ENCODE measurements around the gene LRRC4C.

Gene LRRC4C

DNA sequence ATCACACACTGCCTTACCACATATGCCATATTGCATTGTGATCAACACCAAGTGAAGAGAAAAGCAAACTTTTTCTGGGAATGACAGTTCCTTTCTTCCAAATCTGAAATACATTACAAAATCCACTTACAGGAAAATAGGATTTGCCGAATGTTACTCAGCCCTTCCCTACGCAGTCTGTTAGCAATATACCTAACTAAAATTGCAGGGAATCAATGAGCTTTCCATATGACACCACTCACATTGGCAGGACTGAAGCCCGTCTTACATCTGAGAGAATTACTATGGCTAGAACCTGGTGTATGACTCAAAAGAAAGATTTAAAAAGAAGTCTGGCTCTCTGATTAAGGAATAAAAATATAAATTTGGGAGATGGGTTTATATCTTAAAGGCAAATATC lies 136.0 kb downstream of the LRRC4C start:
- Histone ChIP-seq H3K27ac (ENCODE audit: low read depth, low read length) (no peak overlapping the region), H3K36me3 (ENCODE audit: control insufficient read depth, insufficient read depth, low read length) (no peaks in the 10 kb centered on the region), H3K9ac (ENCODE audit: low read length) (no peak overlapping the region), H3K4me3 (ENCODE audit: low read depth, low read length) (no peak overlapping the region), H3K4me1 (ENCODE audit: control insufficient read depth, insufficient read depth, low read length) (no peaks in the 10 kb centered on the region), H3K27me3 (ENCODE audit: control insufficient read depth, insufficient read depth, low read length) (no peaks in the 10 kb centered on the region), H3K9me3 (ENCODE audit: control insufficient read depth, insufficient read depth, low read depth, low read length) (no peaks in the 10 kb centered on the region)

GRCh38 chr11:41320653-41321052 lies 138.8 kb downstream of the LRRC4C start:
- no peak overlapping the region for H3K27ac ChIP-seq (ENCODE audit: low read depth, low read length)
- no peaks in the 10 kb centered on the region for H3K36me3 ChIP-seq (ENCODE audit: control insufficient read depth, insufficient read depth, low read length)
- no peaks in the 10 kb centered on the region for H3K9me3 ChIP-seq (ENCODE audit: control insufficient read depth, insufficient read depth, low read depth, low read length)
- H3K4me3 ChIP-seq (ENCODE audit: low read depth, low read length): no peak overlapping the region
- H3K27me3 ChIP-seq (ENCODE audit: control insufficient read depth, insufficient read depth, low read length): no peaks in the 10 kb centered on the region
- no peak overlapping the region for H3K9ac ChIP-seq (ENCODE audit: low read length)
- H3K4me1 ChIP-seq (ENCODE audit: control insufficient read depth, insufficient read depth, low read length): no peaks in the 10 kb centered on the region

- Histone ChIP-seq H3K27me3 (ENCODE audit: control insufficient read depth, insufficient read depth, low read length) (no peaks in the 10 kb centered on the region), H3K27ac (ENCODE audit: low read depth, low read length) (no peak overlapping the region), H3K4me3 (ENCODE audit: low read depth, low read length) (no peak overlapping the region), H3K9ac (ENCODE audit: low read length) (no peak overlapping the region), H3K36me3 (ENCODE audit: control insufficient read depth, insufficient read depth, low read length) (no peaks in the 10 kb centered on the region), H3K4me1 (ENCODE audit: control insufficient read depth, insufficient read depth, low read length) (no peaks in the 10 kb centered on the region), H3K9me3 (ENCODE audit: control insufficient read depth, insufficient read depth, low read depth, low read length) (no peaks in the 10 kb centered on the region)
These were observed 139.2 kb downstream of the LRRC4C start for GRCh38 chr11:41320238-41320637.

DNA sequence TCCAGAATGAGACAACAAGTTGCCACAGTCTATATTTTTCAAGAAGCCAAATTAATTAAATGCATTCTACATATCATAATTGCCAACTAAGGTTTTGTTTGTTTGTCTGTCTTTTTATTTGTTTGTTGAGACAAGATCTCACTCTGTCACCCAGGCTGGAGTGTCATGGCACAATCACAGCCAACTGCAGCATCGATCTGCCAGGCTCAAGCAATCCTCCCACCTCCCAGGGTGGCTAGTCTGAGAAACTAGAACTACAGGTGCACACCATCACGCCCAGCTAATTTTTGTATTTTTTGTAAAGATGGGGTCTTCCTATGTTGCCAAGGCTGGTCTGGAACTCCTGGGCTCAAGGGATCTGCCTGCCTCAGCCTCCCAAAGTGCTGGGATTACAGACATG lies 140.0 kb downstream of the LRRC4C start:
- no peaks in the 10 kb centered on the region for H3K9me3 ChIP-seq (ENCODE audit: control insufficient read depth, insufficient read depth, low read depth, low read length)
- H3K27me3 ChIP-seq (ENCODE audit: control insufficient read depth, insufficient read depth, low read length): no peaks in the 10 kb centered on the region
- H3K4me3 ChIP-seq (ENCODE audit: low read depth, low read length): no peak overlapping the region
- no peaks in the 10 kb centered on the region for H3K36me3 ChIP-seq (ENCODE audit: control insufficient read depth, insufficient read depth, low read length)
- H3K27ac ChIP-seq (ENCODE audit: low read depth, low read length): no peak overlapping the region
- no peaks in the 10 kb centered on the region for H3K4me1 ChIP-seq (ENCODE audit: control insufficient read depth, insufficient read depth, low read length)
- H3K9ac ChIP-seq (ENCODE audit: low read length): no peak overlapping the region

- H3K9ac ChIP-seq (ENCODE audit: low read length): no peak overlapping the region
- no peak overlapping the region for H3K4me3 ChIP-seq (ENCODE audit: low read depth, low read length)
- H3K27me3 ChIP-seq (ENCODE audit: control insufficient read depth, insufficient read depth, low read length): no peaks in the 10 kb centered on the region
- H3K9me3 ChIP-seq (ENCODE audit: control insufficient read depth, insufficient read depth, low read depth, low read length): no peaks in the 10 kb centered on the region
- H3K4me1 ChIP-seq (ENCODE audit: control insufficient read depth, insufficient read depth, low read length): no peaks in the 10 kb centered on the region
- H3K36me3 ChIP-seq (ENCODE audit: control insufficient read depth, insufficient read depth, low read length): no peaks in the 10 kb centered on the region
- no peak overlapping the region for H3K27ac ChIP-seq (ENCODE audit: low read depth, low read length)
These were observed 142.7 kb downstream of the LRRC4C start for GRCh38 chr11:41316751-41317150.

DNA sequence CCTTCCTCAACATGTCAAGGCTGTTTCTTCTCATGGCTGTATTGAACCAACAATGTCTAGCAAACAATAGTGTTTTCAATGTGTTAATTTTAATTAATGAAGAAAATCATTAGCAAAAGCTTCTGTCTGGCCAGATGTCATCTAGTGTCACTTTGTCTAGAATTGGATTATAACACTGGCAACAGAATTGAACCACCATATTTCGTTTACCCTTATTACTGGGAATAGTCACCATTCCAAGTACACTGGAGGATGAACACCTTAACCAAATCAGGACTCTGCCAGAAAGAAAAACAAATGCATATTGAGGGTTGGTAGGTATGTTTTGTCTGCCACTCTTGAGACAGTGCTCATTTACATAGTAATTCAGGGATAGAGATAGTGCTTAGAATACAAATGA lies 146.2 kb downstream of the LRRC4C start:
- Histone ChIP-seq H3K9me3 (ENCODE audit: control insufficient read depth, insufficient read depth, low read depth, low read length) (no peaks in the 10 kb centered on the region), H3K4me1 (ENCODE audit: control insufficient read depth, insufficient read depth, low read length) (no peaks in the 10 kb centered on the region), H3K4me3 (ENCODE audit: low read depth, low read length) (no peak overlapping the region), H3K9ac (ENCODE audit: low read length) (no peak overlapping the region), H3K36me3 (ENCODE audit: control insufficient read depth, insufficient read depth, low read length) (no peaks in the 10 kb centered on the region), H3K27ac (ENCODE audit: low read depth, low read length) (no peak overlapping the region), H3K27me3 (ENCODE audit: control insufficient read depth, insufficient read depth, low read length) (no peaks in the 10 kb centered on the region)

DNA sequence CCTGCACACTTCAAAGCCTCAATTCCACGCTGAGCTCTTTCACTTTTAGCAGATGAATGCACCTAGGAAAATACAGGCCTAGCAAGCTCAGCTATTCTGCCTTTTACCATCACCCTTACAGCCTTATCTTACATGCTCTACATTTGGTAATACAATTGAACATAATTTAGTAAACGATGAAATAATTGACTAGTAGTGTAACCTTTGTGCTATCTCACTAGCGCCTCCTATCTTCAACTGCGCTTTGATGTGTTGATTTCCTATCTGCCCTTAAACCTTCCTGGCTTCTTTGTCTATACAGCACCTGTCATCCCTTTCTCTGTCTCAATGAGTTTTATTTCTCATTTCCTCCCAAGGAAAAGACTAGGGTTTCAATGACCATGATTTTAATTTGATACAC lies 149.7 kb downstream of the LRRC4C start:
- no peak overlapping the region for H3K27ac ChIP-seq (ENCODE audit: low read depth, low read length)
- no peaks in the 10 kb centered on the region for H3K4me1 ChIP-seq (ENCODE audit: control insufficient read depth, insufficient read depth, low read length)
- no peaks in the 10 kb centered on the region for H3K27me3 ChIP-seq (ENCODE audit: control insufficient read depth, insufficient read depth, low read length)
- 0 out of 2 replicates have a peak, but pooled peaks cover 4% of the 10 kb centered on the region for H3K9me3 ChIP-seq (ENCODE audit: control insufficient read depth, insufficient read depth, low read depth, low read length)
- no peaks in the 10 kb centered on the region for H3K36me3 ChIP-seq (ENCODE audit: control insufficient read depth, insufficient read depth, low read length)
- no peak overlapping the region for H3K4me3 ChIP-seq (ENCODE audit: low read depth, low read length)
- H3K9ac ChIP-seq (ENCODE audit: low read length): no peak overlapping the region

GRCh38 chr11:41309111-41309522 lies 150.3 kb downstream of the LRRC4C start:
- Histone ChIP-seq H3K36me3 (ENCODE audit: control insufficient read depth, insufficient read depth, low read length) (no peaks in the 10 kb centered on the region), H3K9ac (ENCODE audit: low read length) (no peak overlapping the region), H3K9me3 (ENCODE audit: control insufficient read depth, insufficient read depth, low read depth, low read length) (0 out of 2 replicates have a peak, but pooled peaks cover 4% of the 10 kb centered on the region), H3K4me1 (ENCODE audit: control insufficient read depth, insufficient read depth, low read length) (no peaks in the 10 kb centered on the region), H3K4me3 (ENCODE audit: low read depth, low read length) (no peak overlapping the region), H3K27ac (ENCODE audit: low read depth, low read length) (no peak overlapping the region), H3K27me3 (ENCODE audit: control insufficient read depth, insufficient read depth, low read length) (no peaks in the 10 kb centered on the region)

DNA sequence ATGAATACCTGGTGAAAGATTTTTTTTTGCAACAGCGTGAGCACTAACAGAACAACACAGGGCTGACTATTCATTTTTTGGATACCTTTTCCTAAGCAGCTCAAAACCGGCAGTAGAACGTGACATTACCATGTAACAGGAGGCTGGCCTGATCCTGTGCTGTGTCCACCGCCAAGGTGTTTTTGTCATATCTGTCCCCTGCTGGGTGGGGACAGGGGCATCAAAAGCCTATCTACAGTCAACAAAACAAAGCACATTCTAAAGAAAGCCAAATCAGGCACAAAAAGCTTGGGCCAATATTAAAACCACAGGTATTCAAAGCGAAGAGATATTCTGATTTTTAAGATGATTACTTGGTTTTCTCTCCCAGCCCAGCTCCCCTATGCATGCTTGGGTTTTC lies 151.2 kb downstream of the LRRC4C start:
- Histone ChIP-seq H3K27ac (ENCODE audit: low read depth, low read length) (no peak overlapping the region), H3K4me1 (ENCODE audit: control insufficient read depth, insufficient read depth, low read length) (no peaks in the 10 kb centered on the region), H3K4me3 (ENCODE audit: low read depth, low read length) (no peak overlapping the region), H3K36me3 (ENCODE audit: control insufficient read depth, insufficient read depth, low read length) (no peaks in the 10 kb centered on the region), H3K9me3 (ENCODE audit: control insufficient read depth, insufficient read depth, low read depth, low read length) (0 out of 2 replicates have a peak, but pooled peaks cover 4% of the 10 kb centered on the region), H3K27me3 (ENCODE audit: control insufficient read depth, insufficient read depth, low read length) (no peaks in the 10 kb centered on the region), H3K9ac (ENCODE audit: low read length) (no peak overlapping the region)

- Histone ChIP-seq H3K9ac (ENCODE audit: low read length) (no peak overlapping the region), H3K27me3 (ENCODE audit: control insufficient read depth, insufficient read depth, low read length) (no peaks in the 10 kb centered on the region), H3K4me1 (ENCODE audit: control insufficient read depth, insufficient read depth, low read length) (no peaks in the 10 kb centered on the region), H3K27ac (ENCODE audit: low read depth, low read length) (no peak overlapping the region), H3K36me3 (ENCODE audit: control insufficient read depth, insufficient read depth, low read length) (no peaks in the 10 kb centered on the region), H3K9me3 (ENCODE audit: control insufficient read depth, insufficient read depth, low read depth, low read length) (0 out of 2 replicates have a peak, but pooled peaks cover 7% of the 10 kb centered on the region), H3K4me3 (ENCODE audit: low read depth, low read length) (no peak overlapping the region)
These were observed 152.0 kb downstream of the LRRC4C start for GRCh38 chr11:41307296-41308080.

- Histone ChIP-seq H3K4me3 (ENCODE audit: low read depth, low read length) (no peak overlapping the region), H3K36me3 (ENCODE audit: control insufficient read depth, insufficient read depth, low read length) (no peaks in the 10 kb centered on the region), H3K27ac (ENCODE audit: low read depth, low read length) (no peak overlapping the region), H3K9ac (ENCODE audit: low read length) (no peak overlapping the region), H3K9me3 (ENCODE audit: control insufficient read depth, insufficient read depth, low read depth, low read length) (0 out of 2 replicates have a peak, but pooled peaks cover 7% of the 10 kb centered on the region), H3K27me3 (ENCODE audit: control insufficient read depth, insufficient read depth, low read length) (no peaks in the 10 kb centered on the region), H3K4me1 (ENCODE audit: control insufficient read depth, insufficient read depth, low read length) (no peaks in the 10 kb centered on the region)
These were observed 153.0 kb downstream of the LRRC4C start for GRCh38 chr11:41306431-41306830.

Data from HUES6 (cell line).